Activated T-cell treated with anti-CD3 and anti-CD28 coated beads, Interleukin-2, amount 50 U/mL, for 4 hours (primary cell): ENCODE data around the gene CYTH3. TPM values are rescaled to one million over a fixed set of nuclear protein-coding genes. Genes with fewer than 3 reads are reported as not detected.

Source experiments
- ATAC-seq, 2 donors: fragments of 200-7000 bp; cut with Tn5 transposase; one replicate each; pipeline ENCODE4 v1.10.0; 2021
- DNase-seq: peaks from one replicate; pipeline ENCODE4 v3.0.0-alpha.2; 2020
- H3K27me3 Mint-ChIP-seq: one replicate; pipeline ENCODE4 v1.8.0; 2021; ENCODE audit warnings: low read depth, mixed read lengths
- H3K36me3 Mint-ChIP-seq: one replicate; pipeline ENCODE4 v1.8.0; 2022; ENCODE audit warnings: mixed read lengths; ENCODE audit not compliant: insufficient read depth
- H3K4me1 Mint-ChIP-seq: one replicate; pipeline ENCODE4 v1.8.0; 2021; ENCODE audit warnings: low read depth, mixed read lengths
- H3K4me3 Mint-ChIP-seq: one replicate; pipeline ENCODE4 v1.8.0; 2021; ENCODE audit warnings: mild to moderate bottlenecking, moderate library complexity, mixed read lengths
- H3K9me3 Mint-ChIP-seq: one replicate; pipeline ENCODE4 v1.8.0; 2021; ENCODE audit warnings: mixed read lengths
- total RNA-seq, 3 donors: library from RNA; stranded (reverse); gene quantifications; one replicate each; pipeline ENCODE4 v1.2.1, GENCODE V29; 2021

Gene CYTH3
- total RNA-seq, 3 donors from 2014 or later: 3.6 to 9.9 (median 4.6) TPM

GRCh38 chr7:6116211-6116610 is 156.2 kb downstream of the CYTH3 start:
- peaks cover 52% of the 10 kb centered on the region for H3K36me3 Mint-ChIP-seq
- DNase-seq (no peak), ATAC-seq (no peak)
- peaks cover 16% of the 10 kb centered on the region for H3K4me1 Mint-ChIP-seq
- no peaks in the 10 kb centered on the region for H3K27me3 Mint-ChIP-seq
- H3K9me3 Mint-ChIP-seq: peaks cover 3% of the 10 kb centered on the region
- no peak overlapping the region for H3K4me3 Mint-ChIP-seq

Other genes with a start within 250 kb of the CYTH3 start
- under 1 TPM; 0.16 to 0.35 (median 0.32) TPM for gene ANKRD61, start 241.2 kb downstream of the CYTH3 start, total RNA-seq
- gene EIF2AK1, start 213.4 kb downstream of the CYTH3 start, total RNA-seq: 10 to 100 TPM; 77.9 to 86.7 (median 81.1) TPM
- 10 to 100 TPM; 15.1 to 16.6 (median 15.5) TPM for gene USP42, start 167.7 kb downstream of the CYTH3 start, total RNA-seq
- gene FAM220A, start 76.3 kb upstream of the CYTH3 start, total RNA-seq: 10 to 100 TPM in 1 of 3 donors, 1 to 10 TPM in 2; 9.0 to 10.7 (median 9.5) TPM
- gene RAC1, start 101.9 kb upstream of the CYTH3 start, total RNA-seq: 100 to 1,000 TPM; 160 to 195 (median 171) TPM
- gene DAGLB, start 175.3 kb upstream of the CYTH3 start, total RNA-seq: 10 to 100 TPM; 12.0 to 15.0 (median 12.8) TPM
- gene KDELR2, start 211.5 kb upstream of the CYTH3 start, total RNA-seq: 10 to 100 TPM; 74.7 to 76.8 (median 75.1) TPM